ENCODE results near the gene SORL1-AS1.

SORL1-AS1 gene

DNA sequence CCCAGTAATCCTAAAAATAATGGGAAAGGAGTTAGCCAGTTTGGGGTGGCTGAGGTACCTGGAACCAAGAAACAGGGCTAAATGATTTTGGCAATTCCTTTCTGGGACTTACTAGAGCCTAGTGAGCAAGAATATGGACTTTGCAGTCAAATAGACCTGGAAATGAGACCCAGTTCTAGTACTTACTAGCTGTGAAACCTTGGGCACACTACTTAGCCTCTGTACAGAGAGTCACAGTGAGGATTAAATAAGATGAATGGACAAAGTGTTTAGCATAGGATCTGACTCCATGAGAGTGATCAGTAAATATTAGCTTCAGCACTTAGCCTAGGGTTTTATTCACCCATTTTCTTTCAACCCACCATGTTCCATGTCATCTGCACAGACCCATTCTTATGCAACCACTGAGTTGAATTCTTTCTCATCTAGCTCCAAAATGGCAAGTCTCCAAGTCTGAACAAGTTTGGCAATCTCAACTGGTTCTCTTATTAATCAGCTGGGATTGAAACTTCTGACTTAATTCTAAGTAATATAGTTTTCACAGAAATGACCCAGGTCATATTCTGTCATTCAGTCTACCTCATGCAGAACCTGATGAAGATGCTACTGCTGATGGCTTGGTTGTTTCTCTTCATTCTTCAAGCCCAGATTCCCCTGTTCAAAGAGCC lies 15.6 kb downstream of the SORL1-AS1 start:
- DNase-seq (ENCODE audit: extremely low spot score), result no peak
- ChIA-PET POLR2A (no interaction called here), CTCF (interaction anchor here (0.6 kb wide), 1 partner anchor 10 kb away, joined by 3 read pairs; no protein-coding TSS in a partner anchor)
- TF ChIP-seq HDGF (IDR thresholded peaks at IDR 0.05; ENCODE audit: borderline replicate concordance) (no peak), FOXA1 (IDR thresholded peaks at IDR 0.05) (no peak), FOXK2 (IDR thresholded peaks at IDR 0.05) (no peak), FOXM1 (IDR thresholded peaks at IDR 0.05; ENCODE audit: borderline replicate concordance) (no peak), NFRKB (IDR thresholded peaks at IDR 0.05) (no peak), ELF4 (IDR thresholded peaks at IDR 0.05) (no peak), CTBP1 (IDR thresholded peaks at IDR 0.05; ENCODE audit: borderline replicate concordance) (no peak), LEF1 (IDR thresholded peaks at IDR 0.05; ENCODE audit: borderline replicate concordance) (no peak), ARNT (IDR thresholded peaks at IDR 0.05) (no peak)
- TF ChIP-seq, protein P1, sequence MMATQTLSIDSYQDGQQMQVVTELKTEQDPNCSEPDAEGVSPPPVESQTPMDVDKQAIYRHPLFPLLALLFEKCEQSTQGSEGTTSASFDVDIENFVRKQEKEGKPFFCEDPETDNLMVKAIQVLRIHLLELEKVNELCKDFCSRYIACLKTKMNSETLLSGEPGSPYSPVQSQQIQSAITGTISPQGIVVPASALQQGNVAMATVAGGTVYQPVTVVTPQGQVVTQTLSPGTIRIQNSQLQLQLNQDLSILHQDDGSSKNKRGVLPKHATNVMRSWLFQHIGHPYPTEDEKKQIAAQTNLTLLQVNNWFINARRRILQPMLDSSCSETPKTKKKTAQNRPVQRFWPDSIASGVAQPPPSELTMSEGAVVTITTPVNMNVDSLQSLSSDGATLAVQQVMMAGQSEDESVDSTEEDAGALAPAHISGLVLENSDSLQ (IDR thresholded peaks at IDR 0.05), result no peak

DNA sequence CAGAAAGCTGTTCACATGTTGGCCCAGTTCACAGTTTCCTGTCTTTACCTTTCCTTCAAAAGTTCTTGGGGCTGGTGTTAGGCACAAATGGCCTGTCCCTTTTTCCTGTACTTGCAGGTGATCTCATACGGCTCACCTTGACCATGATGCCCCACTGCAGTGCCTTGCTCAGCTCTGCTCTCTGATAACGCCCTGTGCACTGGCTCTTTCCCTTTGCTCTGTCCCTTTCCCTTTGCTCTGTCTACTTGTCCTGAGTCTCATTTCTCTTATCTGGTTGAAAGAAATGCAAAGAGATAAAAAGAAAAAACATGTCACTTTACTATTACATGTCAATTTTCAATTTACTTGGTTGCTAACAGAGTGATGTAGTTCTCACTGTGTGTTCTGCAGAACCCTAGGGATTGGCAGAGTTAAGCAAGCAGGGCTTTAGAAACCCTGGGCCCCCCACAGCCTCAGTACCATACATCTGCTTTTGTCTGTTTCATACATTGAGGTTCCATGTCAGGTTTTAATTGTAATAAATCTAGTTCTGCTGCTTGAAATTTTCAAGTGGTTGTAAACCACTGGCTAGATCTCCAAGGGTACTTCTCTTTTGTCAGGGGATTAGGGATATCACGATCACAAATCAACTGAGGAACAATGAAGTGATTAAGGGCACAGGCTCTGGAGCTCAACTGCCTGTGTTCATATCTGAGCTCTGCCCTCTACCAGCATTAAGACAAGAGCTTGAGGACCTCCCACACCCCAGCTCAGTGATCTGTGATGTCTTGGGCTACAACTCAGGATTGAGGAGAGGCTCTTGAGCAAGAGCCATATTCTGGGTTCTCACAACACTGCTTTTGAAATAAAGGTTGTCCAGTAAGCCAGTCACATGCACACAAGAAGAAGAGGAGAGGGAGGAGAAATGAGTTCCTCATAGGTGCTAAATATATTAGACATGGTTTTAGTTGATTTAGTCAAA lies 16.9 kb downstream of the SORL1-AS1 start:
- DNase-seq (ENCODE audit: extremely low spot score), result no peak
- TF ChIP-seq CTBP1 (IDR thresholded peaks at IDR 0.05; ENCODE audit: borderline replicate concordance), result no peak
- TF ChIP-seq ZNF384 (IDR thresholded peaks at IDR 0.05), result no peak
- TF ChIP-seq LEF1 (IDR thresholded peaks at IDR 0.05; ENCODE audit: borderline replicate concordance), result no peak
- no peak for TF ChIP-seq TARDBP (IDR thresholded peaks at IDR 0.05)
- TF ChIP-seq SUZ12 (IDR thresholded peaks at IDR 0.05), result no peak
- no peak for TF ChIP-seq BHLHE40 (IDR thresholded peaks at IDR 0.05; ENCODE audit: borderline replicate concordance)
- TF ChIP-seq ARNT (IDR thresholded peaks at IDR 0.05), result no peak
- TF ChIP-seq NFRKB (IDR thresholded peaks at IDR 0.05), result no peak
- TF ChIP-seq, protein P1 (IDR thresholded peaks at IDR 0.05), result no peak
- TF ChIP-seq L3MBTL2 (conservative IDR thresholded peaks at IDR 0.05), result no peak
- no peak for TF ChIP-seq HDGF (IDR thresholded peaks at IDR 0.05; ENCODE audit: borderline replicate concordance)
- no peak for TF ChIP-seq FOXM1 (IDR thresholded peaks at IDR 0.05; ENCODE audit: borderline replicate concordance)
- TF ChIP-seq ELF4 (IDR thresholded peaks at IDR 0.05), result no peak
- POLR2A ChIA-PET, result no interaction called here
- CTCF ChIA-PET, result no interaction called here

DNA sequence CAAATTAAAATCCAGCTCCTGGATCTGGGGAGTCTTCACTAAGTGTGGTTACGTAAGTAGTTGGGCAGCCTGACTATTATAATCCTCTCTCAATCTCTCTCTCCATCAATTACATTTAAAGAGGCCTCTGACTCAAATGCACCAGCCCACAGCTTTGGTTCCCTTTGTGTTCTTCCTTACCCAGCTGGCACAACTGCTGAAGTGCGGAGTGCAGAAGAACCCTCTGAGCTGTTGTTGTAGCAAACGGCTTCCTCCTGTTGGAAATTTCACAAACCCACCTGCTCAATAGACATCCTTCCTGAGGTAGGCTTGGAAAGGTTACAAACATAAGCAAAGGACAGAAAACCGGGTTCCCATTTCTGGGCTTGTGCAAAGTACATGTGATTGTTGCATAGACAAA lies 17.6 kb downstream of the SORL1-AS1 start:
- CTCF ChIA-PET, result no interaction called here
- TF ChIP-seq HDGF (IDR thresholded peaks at IDR 0.05; ENCODE audit: borderline replicate concordance), result no peak
- TF ChIP-seq BHLHE40 (IDR thresholded peaks at IDR 0.05; ENCODE audit: borderline replicate concordance), result no peak
- TF ChIP-seq ARNT (IDR thresholded peaks at IDR 0.05), result no peak
- no peak for DNase-seq (ENCODE audit: extremely low spot score)
- POLR2A ChIA-PET, result no interaction called here

DNA sequence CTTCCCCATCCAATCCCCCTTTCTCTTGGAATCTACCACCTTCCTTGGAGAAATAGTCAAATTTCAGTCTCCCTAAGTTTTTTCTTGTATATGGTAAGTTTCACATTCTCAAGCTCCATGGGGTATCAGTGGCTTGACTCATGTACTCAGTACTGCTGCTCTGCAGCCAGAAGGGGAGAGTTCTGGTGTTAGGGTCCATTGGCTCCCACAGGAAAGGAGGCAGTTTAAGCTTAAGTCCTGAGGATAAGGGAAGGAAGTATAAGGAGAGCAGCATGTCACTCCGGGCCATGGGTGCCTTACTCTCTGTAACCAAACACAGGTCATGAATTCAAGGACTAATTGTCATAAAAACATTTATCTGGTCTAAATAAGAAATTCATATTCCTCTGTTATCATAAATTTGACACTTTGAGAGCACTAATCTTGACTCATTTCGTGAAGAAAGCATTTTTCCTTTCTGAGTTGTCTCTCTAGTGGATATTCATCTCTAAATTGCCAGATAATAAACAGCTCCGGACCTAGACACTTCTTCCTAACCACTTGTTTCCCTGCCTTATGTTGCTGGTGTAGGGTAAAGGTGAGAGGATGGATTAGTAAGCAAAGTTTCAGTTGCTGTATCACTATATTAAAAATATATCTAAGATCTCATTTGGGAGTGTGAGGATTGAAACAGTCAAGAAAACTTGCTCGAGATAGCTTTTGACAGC lies 20.8 kb downstream of the SORL1-AS1 start:
- no peak for TF ChIP-seq TARDBP (IDR thresholded peaks at IDR 0.05)
- TF ChIP-seq, protein P1 (IDR thresholded peaks at IDR 0.05), result no peak
- TF ChIP-seq ARNT (IDR thresholded peaks at IDR 0.05), result no peak
- no peak for TF ChIP-seq LEF1 (IDR thresholded peaks at IDR 0.05; ENCODE audit: borderline replicate concordance)
- no peak for TF ChIP-seq SUZ12 (IDR thresholded peaks at IDR 0.05)
- CTCF ChIA-PET, result no interaction called here
- POLR2A ChIA-PET, result no interaction called here
- no peak for DNase-seq (ENCODE audit: extremely low spot score)

DNA sequence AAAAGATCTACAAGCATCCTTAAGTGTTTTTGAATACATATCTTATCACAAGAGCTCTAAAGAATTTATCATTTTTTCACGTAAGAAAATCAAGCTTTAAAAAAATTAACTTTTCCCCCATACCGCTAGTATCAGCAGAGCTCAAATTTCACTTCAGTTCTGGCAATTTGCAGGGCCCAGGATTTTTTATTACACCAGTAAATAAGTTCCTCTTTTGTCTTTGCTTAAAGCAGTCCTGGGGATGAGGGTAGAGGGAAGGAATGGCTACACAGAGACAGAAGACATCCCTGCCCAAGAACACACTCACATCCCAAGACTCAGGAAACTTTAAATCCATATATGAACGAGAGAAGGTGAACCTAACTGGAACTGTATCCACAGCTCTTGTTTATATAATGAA lies 23.2 kb downstream of the SORL1-AS1 start:
- DNase-seq (ENCODE audit: extremely low spot score), result no peak
- ChIA-PET CTCF (interaction anchor here (0.7 kb wide), 1 partner anchor 17 kb away, joined by 3 read pairs; no protein-coding TSS in a partner anchor), POLR2A (no interaction called here)
- no peak for TF ChIP-seq BHLHE40 (IDR thresholded peaks at IDR 0.05; ENCODE audit: borderline replicate concordance)
- no peak for TF ChIP-seq FOXM1 (IDR thresholded peaks at IDR 0.05; ENCODE audit: borderline replicate concordance)
- no peak for TF ChIP-seq FOXA1 (IDR thresholded peaks at IDR 0.05)
- no peak for TF ChIP-seq ZNF384 (IDR thresholded peaks at IDR 0.05)
- TF ChIP-seq, protein P1 (IDR thresholded peaks at IDR 0.05), result no peak
- no peak for TF ChIP-seq ARNT (IDR thresholded peaks at IDR 0.05)
- TF ChIP-seq ELF4 (IDR thresholded peaks at IDR 0.05), result no peak
- TF ChIP-seq HDGF (IDR thresholded peaks at IDR 0.05; ENCODE audit: borderline replicate concordance), result no peak
- TF ChIP-seq L3MBTL2 (conservative IDR thresholded peaks at IDR 0.05), result no peak
- TF ChIP-seq TARDBP (IDR thresholded peaks at IDR 0.05), result no peak
- no peak for TF ChIP-seq FOXK2 (IDR thresholded peaks at IDR 0.05)
- no peak for TF ChIP-seq LEF1 (IDR thresholded peaks at IDR 0.05; ENCODE audit: borderline replicate concordance)
- TF ChIP-seq NFRKB (IDR thresholded peaks at IDR 0.05), result no peak
- TF ChIP-seq SP1 (IDR thresholded peaks at IDR 0.05), result no peak
- TF ChIP-seq CTBP1 (IDR thresholded peaks at IDR 0.05; ENCODE audit: borderline replicate concordance), result no peak
- TF ChIP-seq SUZ12 (IDR thresholded peaks at IDR 0.05), result no peak
